Measurements from ENCODE around the gene PLEK2.

- TF ChIP-seq POLR2A (IDR thresholded peaks at IDR 0.05) (no peak), CTCF (IDR thresholded peaks at IDR 0.05) (no peak), EP300 (IDR thresholded peaks at IDR 0.05) (no peak)
Measured at GRCh38 chr14:67428501-67429031, 16.6 kb upstream of the PLEK2 start.
